ENCODE results near the gene APOL6. TPM values are rescaled to one million over a fixed set of nuclear protein-coding genes. Genes with fewer than 3 reads are reported as not detected.

APOL6 gene
- polyA plus RNA-seq, 1 donor (not counting 4 experiments of a cell fraction or from before 2014, with no cell fraction given) = 4.2 TPM

GRCh38 chr22:35631597-35631996, 16.6 kb upstream of the APOL6 start:
- no peak for FAIRE-seq
- TF ChIP-seq EZH2 (IDR thresholded peaks at IDR 0.05; ENCODE audit: low read length) (no peak), CTCF (optimal IDR thresholded peaks at IDR 0.05 in 1 of 3, IDR thresholded peaks at IDR 0.05 in 1 of 3, conservative IDR thresholded peaks at IDR 0.05 in 1 of 3; ENCODE audit: extremely low read depth in 1 of 3, insufficient read depth in 2 of 3, low read length in 3 of 3) (peak; percentile 62 to 85 (median 79))
- Histone ChIP-seq H3K4me3 (ENCODE audit: control insufficient read depth in 2 of 3, extremely low read depth in 1 of 3, insufficient read depth in 2 of 3, low read depth in 1 of 3, low read length in 3 of 3) (no peak overlapping the region), H3K27me3 (ENCODE audit: control insufficient read depth, extremely low read depth, insufficient read depth, low read length) (no peaks in the 10 kb centered on the region), H3K9me3 (ENCODE audit: control insufficient read depth, low read depth, low read length) (no peaks in the 10 kb centered on the region), H3K9ac (ENCODE audit: control insufficient read depth, extremely low read depth, insufficient read depth, low read length) (no peak overlapping the region), H3K79me2 (ENCODE audit: control insufficient read depth, insufficient read depth, low read length) (no peaks in the 10 kb centered on the region), H3K9me1 (ENCODE audit: control insufficient read depth, extremely low read depth, insufficient read depth, low read length) (no peaks in the 10 kb centered on the region), H3K4me1 (ENCODE audit: control insufficient read depth, extremely low read depth, insufficient read depth, low read length) (peaks cover 24% of the 10 kb centered on the region), H3K36me3 (ENCODE audit: control insufficient read depth in 2 of 2, extremely low read depth in 1 of 2, insufficient read depth in 2 of 2, low read length in 2 of 2) (no peaks in the 10 kb centered on the region), H3K4me2 (ENCODE audit: control insufficient read depth, extremely low read depth, insufficient read depth, low read depth, low read length) (no peak overlapping the region), H2AFZ (ENCODE audit: control insufficient read depth, low read length) (no peak overlapping the region), H4K20me1 (ENCODE audit: control insufficient read depth, extremely low read depth, insufficient read depth, low read length) (no peaks in the 10 kb centered on the region), H3K27ac (ENCODE audit: control insufficient read depth, insufficient read depth, low read length) (no peak overlapping the region)
- no peak for DNase-seq (ENCODE audit: low read depth, low spot score)
- dilution Hi-C loops (cut with MboI; ENCODE audit: extremely low pct_ligation_motif_present, low sequenced_read_pairs) = no loop called here

- peaks cover 16% of the 10 kb centered on the region for H3K4me1 ChIP-seq (ENCODE audit: control insufficient read depth, extremely low read depth, insufficient read depth, low read length)
- H2AFZ ChIP-seq (ENCODE audit: control insufficient read depth, low read length) = no peak overlapping the region
- no peaks in the 10 kb centered on the region for H3K9me3 ChIP-seq (ENCODE audit: control insufficient read depth, low read depth, low read length)
- H3K9me1 ChIP-seq (ENCODE audit: control insufficient read depth, extremely low read depth, insufficient read depth, low read length) = no peaks in the 10 kb centered on the region
- TF ChIP-seq EZH2 (IDR thresholded peaks at IDR 0.05; ENCODE audit: low read length) (no peak), CTCF (optimal IDR thresholded peaks at IDR 0.05 in 1 of 3, IDR thresholded peaks at IDR 0.05 in 1 of 3, conservative IDR thresholded peaks at IDR 0.05 in 1 of 3; ENCODE audit: extremely low read depth in 1 of 3, insufficient read depth in 2 of 3, low read length in 3 of 3) (no peak)
- dilution Hi-C loops (cut with MboI; ENCODE audit: extremely low pct_ligation_motif_present, low sequenced_read_pairs) = no loop called here
- no peak for FAIRE-seq
- H3K4me2 ChIP-seq (ENCODE audit: control insufficient read depth, extremely low read depth, insufficient read depth, low read depth, low read length) = no peak overlapping the region
- no peaks in the 10 kb centered on the region for H3K79me2 ChIP-seq (ENCODE audit: control insufficient read depth, insufficient read depth, low read length)
- no peak overlapping the region for H3K27ac ChIP-seq (ENCODE audit: control insufficient read depth, insufficient read depth, low read length)
- DNase-seq (ENCODE audit: low read depth, low spot score) = no peak
- no peaks in the 10 kb centered on the region for H3K27me3 ChIP-seq (ENCODE audit: control insufficient read depth, extremely low read depth, insufficient read depth, low read length)
- H3K4me3 ChIP-seq (ENCODE audit: control insufficient read depth in 2 of 3, extremely low read depth in 1 of 3, insufficient read depth in 2 of 3, low read depth in 1 of 3, low read length in 3 of 3) = no peak overlapping the region
- no peak overlapping the region for H3K9ac ChIP-seq (ENCODE audit: control insufficient read depth, extremely low read depth, insufficient read depth, low read length)
- H4K20me1 ChIP-seq (ENCODE audit: control insufficient read depth, extremely low read depth, insufficient read depth, low read length) = no peaks in the 10 kb centered on the region
- H3K36me3 ChIP-seq (ENCODE audit: control insufficient read depth in 2 of 2, extremely low read depth in 1 of 2, insufficient read depth in 2 of 2, low read length in 2 of 2) = no peaks in the 10 kb centered on the region
These were observed 15.3 kb upstream of the APOL6 start for GRCh38 chr22:35632935-35633334.

Data from keratinocyte (primary cell).